IMR-90 (cell line): ENCODE measurements around the gene P2RX5. TPM values are rescaled to one million over a fixed set of nuclear protein-coding genes. Genes with fewer than 3 reads are reported as not detected.

Experiments used
- ATAC-seq: fragments of 200-7000 bp; cut with Tn5 transposase; 2 replicates; pipeline ENCODE4 v1.9.1; 2020; ENCODE audit warnings: low read depth, mild to moderate bottlenecking, moderate library complexity
- BruUV-seq: library from RNA; stranded (reverse); fragments of 400-500 nt; replicated peaks from 2 replicates; lab custom pipeline; 2021; lab: Mats Ljungman, UMichigan
- CTCF ChIA-PET: fragments of 300-600 bp; formaldehyde crosslinking; extraction: SDS; loops from one replicate; lab custom pipeline; 2021; ENCODE audit warnings: antibody characterized with exemption; lab: Yijun Ruan, JAX
- POLR2A ChIA-PET: fragments of 300-600 bp; sonication (Branson Sonifier 250); formaldehyde crosslinking; loops from one replicate; lab custom pipeline; 2022; ENCODE audit warnings: antibody characterized with exemption; ENCODE audit not compliant: unreplicated experiment; lab: Charles Lee
- DNase-seq: peaks from one replicate; pipeline ENCODE4 v3.0.0; 2013
- H2AFZ ChIP-seq: replicated peaks from 2 replicates; pipeline ENCODE3; 2013; ENCODE audit warnings: low read length, mild to moderate bottlenecking; ENCODE audit not compliant: poor library complexity
- H2AK5ac ChIP-seq: 2 replicates; pipeline ENCODE4 v1.6.1; 2013; ENCODE audit warnings: low read depth, low read length, inconsistent platforms
- H2AK9ac ChIP-seq: replicated peaks from 2 replicates; pipeline ENCODE3; 2013; ENCODE audit warnings: mild to moderate bottlenecking, low read depth, low read length, moderate library complexity; ENCODE audit not compliant: poor library complexity
- H2BK120ac ChIP-seq: 2 replicates; pipeline ENCODE4 v1.6.1; 2013; ENCODE audit warnings: low read depth, low read length, inconsistent platforms
- H2BK15ac ChIP-seq: 3 replicates; pipeline ENCODE4 v1.6.1; 2013; ENCODE audit warnings: low read depth, low read length, inconsistent platforms
- H2BK20ac ChIP-seq: 2 replicates; pipeline ENCODE4 v1.6.1; 2013; ENCODE audit warnings: low read depth, mild to moderate bottlenecking, inconsistent platforms, low read length, moderate library complexity
- H2BK5ac ChIP-seq: 2 replicates; pipeline ENCODE4 v1.6.1; 2013; ENCODE audit warnings: mild to moderate bottlenecking, low read depth, low read length, inconsistent platforms; ENCODE audit not compliant: poor library complexity, severe bottlenecking
- H3K14ac ChIP-seq: replicated peaks from 2 replicates; pipeline ENCODE4 v1.6.1; 2013; ENCODE audit warnings: low read depth, low read length, inconsistent platforms
- H3K18ac ChIP-seq: 2 replicates; pipeline ENCODE4 v1.6.1; 2013; ENCODE audit warnings: low read depth, low read length, control low read depth
- H3K23ac ChIP-seq: 2 replicates; pipeline ENCODE4 v1.6.1; 2013; ENCODE audit warnings: low read depth, low read length, inconsistent platforms
- H3K27ac ChIP-seq: 2 replicates; pipeline ENCODE4 v1.5.1; 2013; ENCODE audit warnings: mild to moderate bottlenecking, control low read depth, low read length; ENCODE audit not compliant: insufficient read depth
- H3K27me3 ChIP-seq: 2 replicates; pipeline ENCODE4 v1.6.1; 2013; ENCODE audit warnings: low read length; ENCODE audit not compliant: control insufficient read depth, insufficient read depth
- H3K36me3 ChIP-seq: 2 replicates; pipeline ENCODE4 v1.6.1; 2013; ENCODE audit warnings: low read length, mixed read lengths; ENCODE audit not compliant: control insufficient read depth, insufficient read depth
- H3K4ac ChIP-seq: 2 replicates; pipeline ENCODE4 v1.6.1; 2013; ENCODE audit warnings: low read depth, low read length, inconsistent platforms
- H3K4me1 ChIP-seq: 2 replicates; pipeline ENCODE4 v1.6.1; 2013; ENCODE audit warnings: low read length, mixed read lengths; ENCODE audit not compliant: control insufficient read depth, insufficient read depth
- H3K4me2 ChIP-seq: 2 replicates; pipeline ENCODE4 v1.6.1; 2013; ENCODE audit warnings: low read depth, mild to moderate bottlenecking, control low read depth, low read length, moderate library complexity
- H3K4me3 ChIP-seq: 2 replicates; pipeline ENCODE4 v1.5.1; 2013; ENCODE audit warnings: low read depth, mild to moderate bottlenecking, control low read depth, low read length, moderate library complexity; ENCODE audit not compliant: insufficient read depth
- H3K56ac ChIP-seq: 2 replicates; pipeline ENCODE4 v1.6.1; 2013; ENCODE audit warnings: low read length, inconsistent platforms; ENCODE audit not compliant: insufficient read depth; ENCODE audit errors: extremely low read depth
- H3K79me1 ChIP-seq, 2 experiments: 2 replicates each; pipeline ENCODE4 v1.6.1; 2013; ENCODE audit warnings: low read length in 2 of 2, inconsistent platforms in 1 of 2, low read depth in 1 of 2
- H3K9ac ChIP-seq: 2 replicates; pipeline ENCODE4 v1.6.1; 2013; ENCODE audit warnings: low read depth, low read length, control low read depth
- H3K9me1 ChIP-seq: 2 replicates; pipeline ENCODE4 v1.6.1; 2013; ENCODE audit warnings: low read length, inconsistent platforms; ENCODE audit not compliant: insufficient read depth
- H3K9me3 ChIP-seq: 2 replicates; pipeline ENCODE4 v1.6.1; 2013; ENCODE audit warnings: low read length; ENCODE audit not compliant: control insufficient read depth, insufficient read depth
- H4K20me1 ChIP-seq: 2 replicates; pipeline ENCODE4 v1.6.1; 2013; ENCODE audit warnings: low read length, inconsistent platforms; ENCODE audit not compliant: insufficient read depth
- H4K5ac ChIP-seq: 2 replicates; pipeline ENCODE4 v1.6.1; 2013; ENCODE audit warnings: mild to moderate bottlenecking, low read depth, low read length, control low read depth
- H4K8ac ChIP-seq, 2 experiments: 2 replicates each; pipeline ENCODE4 v1.6.1; 2013; ENCODE audit warnings: low read depth in 2 of 2, low read length in 2 of 2, control low read depth in 1 of 2, inconsistent platforms in 1 of 2
- H4K91ac ChIP-seq: 2 replicates; pipeline ENCODE4 v1.6.1; 2013; ENCODE audit warnings: low read depth, low read length, inconsistent platforms; ENCODE audit not compliant: insufficient read depth
- BHLHE40 ChIP-seq: fragments of 150-350 bp; IDR thresholded peaks from 2 replicates; pipeline ENCODE4 v1.6.1; 2016; ENCODE audit warnings: mild to moderate bottlenecking, low read depth, low read length
- CHD1 ChIP-seq: IDR thresholded peaks from 2 replicates; pipeline ENCODE4 v1.6.1; 2012; ENCODE audit warnings: low read depth, low read length, improper control_type of control experiment
- CTCF ChIP-seq: conservative IDR thresholded peaks from 2 replicates; pipeline ENCODE4 v1.5.1; 2012; ENCODE audit warnings: mild to moderate bottlenecking, low read depth, low read length, improper control_type of control experiment
- ELK1 ChIP-seq: fragments of 150-350 bp; IDR thresholded peaks from 2 replicates; pipeline ENCODE4 v1.6.1; 2016; ENCODE audit warnings: low read depth, mild to moderate bottlenecking, low read length, moderate library complexity, borderline replicate concordance
- FOS ChIP-seq: fragments of 150-350 bp; IDR thresholded peaks from 2 replicates; pipeline ENCODE4 v1.6.1; 2016; ENCODE audit warnings: low read depth, low read length
- MAFK ChIP-seq: IDR thresholded peaks from 2 replicates; pipeline ENCODE4 v1.6.1; 2012; ENCODE audit warnings: low read depth, low read length, improper control_type of control experiment
- NFE2L2 ChIP-seq: fragments of 150-350 bp; IDR thresholded peaks from 2 replicates; pipeline ENCODE4 v1.6.1; 2016; ENCODE audit warnings: low read depth, mild to moderate bottlenecking, low read length
- RAD21 ChIP-seq: IDR thresholded peaks from 2 replicates; pipeline ENCODE4 v1.6.1; 2012; ENCODE audit warnings: low read length, improper control_type of control experiment
- RCOR1 ChIP-seq: IDR thresholded peaks from 2 replicates; pipeline ENCODE4 v1.6.1; 2012; ENCODE audit warnings: mild to moderate bottlenecking, low read length, improper control_type of control experiment; ENCODE audit not compliant: insufficient replicate concordance
- RFX5 ChIP-seq: IDR thresholded peaks from 2 replicates; pipeline ENCODE4 v1.8.0; 2012; ENCODE audit warnings: low read depth, mild to moderate bottlenecking, low read length, moderate library complexity
- WGBS, 2 experiments: methylation state at CpG; one replicate each; pipeline versions ENCODE4 v1.1.5 to v1.1.7; 2013; ENCODE audit warnings: missing lambda C conversion rate in 2 of 2; ENCODE audit not compliant: insufficient read length in 1 of 2; ENCODE audit errors: extremely low coverage in 2 of 2; 5-methylcytosine and 5-hydroxymethylcytosine counted together
- dilution Hi-C: fragments of 300-500 bp; cut with HindIII; formaldehyde crosslinking; loops from one replicate; pipeline ENCODE4 v1.14.3; 2018; ENCODE audit warnings: low sequenced_read_pairs; ENCODE audit not compliant: unreplicated experiment
- in situ Hi-C: fragments of 300-500 bp; cut with MboI; formaldehyde crosslinking; loops from 3 replicates; pipeline ENCODE4 v1.14.3; 2019; ENCODE audit warnings: low sequenced_read_pairs, inconsistent platforms, mixed read lengths
- intact Hi-C: fragments of 100-400 bp; cut with micrococcal nuclease; formaldehyde crosslinking; loops from 2 replicates; pipeline ENCODE4 v1.10.0; 2022
- polyA plus RNA-seq, 3 experiments: library from polyadenylated mRNA; depleted of rRNA; stranded (reverse); fragments of >200 nt; gene quantifications; 2 replicates each; pipeline ENCODE4 v1.2.3, GENCODE V29; 2012; ENCODE audit warnings: low replicate concordance in 1 of 3
- total RNA-seq: library from RNA; depleted of rRNA; stranded (reverse); fragments of >200 nt; gene quantifications from 2 replicates; pipeline ENCODE4 v1.2.3, GENCODE V29; 2012

Gene P2RX5
- total and polyA plus RNA-seq, 2 of the 4 experiments (the other 2 are of a cell fraction) = 1.8 to 3.7 TPM

- H4K8ac ChIP-seq = peak overlapping the region in 1 of 2 experiments; percentile 23; a peak in 1 of 4 replicates
- H2BK120ac ChIP-seq = no peak overlapping the region
- in situ Hi-C loops = no loop called here
- H2BK15ac ChIP-seq = no peak overlapping the region
- no peaks in the 10 kb centered on the region for H3K27me3 ChIP-seq
- no peak overlapping the region for H3K23ac ChIP-seq
- WGBS, 2 experiments = 90% methylated on average over 23 of the region's 23 CpGs; no CpG with 5 or more reads in 1 of the 2 experiments
- H3K56ac ChIP-seq = no peak overlapping the region
- peak overlapping the region; percentile 7 for H2BK5ac ChIP-seq
- peaks cover 8% of the 10 kb centered on the region for H3K4me1 ChIP-seq
- intact Hi-C loops = no loop called here
- DNase-seq = no peak
- peak overlapping the region; percentile 2 for H2AK9ac ChIP-seq
- POLR2A ChIA-PET = no interaction called here
- H3K79me1 ChIP-seq = peaks cover 0 to 32% of the 10 kb centered on the region in 2 experiments; a peak in 2 of 4 replicates
- no TSS peak for BruUV-seq
- peaks cover 44% of the 10 kb centered on the region for H4K20me1 ChIP-seq
- H3K9me1 ChIP-seq = peaks cover 18% of the 10 kb centered on the region
- H3K27ac ChIP-seq = 0 out of 2 replicates have a peak overlapping the region, but pooled peaks have one; percentile 2
- H3K9me3 ChIP-seq = no peaks in the 10 kb centered on the region
- peak; percentile 3 for ATAC-seq
- no peak overlapping the region for H3K18ac ChIP-seq
- no peak overlapping the region for H3K9ac ChIP-seq
- H3K4me3 ChIP-seq = no peak overlapping the region
- CTCF ChIA-PET = no interaction called here
- peak overlapping the region; percentile 19 for H2AFZ ChIP-seq
- no peak overlapping the region for H2BK20ac ChIP-seq
- no peak for TF ChIP-seq RFX5
- TF ChIP-seq BHLHE40 = no peak
- no peak for TF ChIP-seq RCOR1
- no peak for TF ChIP-seq RAD21
- TF ChIP-seq FOS = no peak
- TF ChIP-seq CTCF = no peak
- TF ChIP-seq ELK1 = no peak
- no peak for TF ChIP-seq NFE2L2
- no peak for TF ChIP-seq CHD1
- TF ChIP-seq MAFK = no peak
- peak overlapping the region; percentile 17; the same call in 1 of the 2 replicates for H2AK5ac ChIP-seq
- no peak overlapping the region for H4K5ac ChIP-seq
- dilution Hi-C loops = no loop called here
- H3K36me3 ChIP-seq = peaks cover 37% of the 10 kb centered on the region
- H3K14ac ChIP-seq = no peak overlapping the region
- H4K91ac ChIP-seq = no peak overlapping the region
- H3K4me2 ChIP-seq = no peak overlapping the region
- H3K4ac ChIP-seq = no peak overlapping the region
These were observed 35.6 kb downstream of the P2RX5 start for GRCh38 chr17:3660311-3660891.
